CD14-positive monocyte (primary cell): Measurements from ENCODE around the gene DKK1. TPM values are rescaled to one million over a fixed set of nuclear protein-coding genes. Genes with fewer than 3 reads are reported as not detected.

Experiments
- DNase-seq, 3 donors: peaks; one replicate each; pipeline ENCODE4 v3.0.0-alpha.2; 2011 to 2022
- H2AFZ ChIP-seq: 2 replicates; pipeline ENCODE4 v1.6.0; 2012; ENCODE audit warnings: mild to moderate bottlenecking, low read depth, low read length, inconsistent platforms; ENCODE audit not compliant: insufficient read depth, poor library complexity, severe bottlenecking
- H3K27ac ChIP-seq, 2 donors: 1 replicate in 1 of 2; 2 replicates in 1 of 2; pipeline ENCODE4 v1.5.1; 2012 to 2013; ENCODE audit warnings: low read length in 2 of 2, control low read depth in 1 of 2, inconsistent platforms in 1 of 2, low read depth in 1 of 2, mild to moderate bottlenecking in 1 of 2
- H3K27me3 ChIP-seq, 2 donors: one replicate each; pipeline versions ENCODE4 v1.6.0 to v1.6.1; 2011 to 2013; ENCODE audit warnings: low read length in 2 of 2; ENCODE audit not compliant: control insufficient read depth in 2 of 2, insufficient read depth in 2 of 2
- H3K36me3 ChIP-seq, 2 donors: replicated peaks in 1 of 2; 1 replicate in 1 of 2; 2 replicates in 1 of 2; pipeline versions ENCODE4 v1.5.1 to v1.6.1; 2012 to 2013; ENCODE audit warnings: low read length in 2 of 2, control low read depth in 1 of 2, inconsistent platforms in 1 of 2, mild to moderate bottlenecking in 1 of 2; ENCODE audit not compliant: insufficient read depth in 2 of 2, control insufficient read depth in 1 of 2
- H3K4me1 ChIP-seq, 2 donors: 1 replicate in 1 of 2; 2 replicates in 1 of 2; pipeline versions ENCODE4 v1.5.1 to v1.6.1; 2012 to 2013; ENCODE audit warnings: low read length in 2 of 2, control low read depth in 1 of 2, inconsistent platforms in 1 of 2, mild to moderate bottlenecking in 1 of 2, moderate library complexity in 1 of 2; ENCODE audit not compliant: insufficient read depth in 2 of 2, control insufficient read depth in 1 of 2
- H3K4me2 ChIP-seq: replicated peaks from 2 replicates; pipeline ENCODE3; 2012; ENCODE audit warnings: low read length, moderate library complexity, mild to moderate bottlenecking; ENCODE audit not compliant: poor library complexity, severe bottlenecking; ENCODE audit errors: extremely low read depth
- H3K4me3 ChIP-seq, 3 experiments: fragments of 200-600 bp in 1 of 3; sonication (generic) in 1 of 3; replicated peaks in 1 of 3; 1 replicate in 2 of 3; 2 replicates in 1 of 3; pipeline ENCODE4 v1.5.1; 2011 to 2013; ENCODE audit warnings: low read length in 3 of 3, mild to moderate bottlenecking in 3 of 3, control low read depth in 2 of 3, low read depth in 2 of 3, inconsistent platforms in 1 of 3, moderate library complexity in 1 of 3
- H3K79me2 ChIP-seq: 2 replicates; pipeline ENCODE4 v1.6.0; 2012; ENCODE audit warnings: mild to moderate bottlenecking, control low read depth, inconsistent platforms, low read length, moderate library complexity; ENCODE audit not compliant: insufficient read depth
- H3K9ac ChIP-seq: 2 replicates; pipeline ENCODE4 v1.6.0; 2017; ENCODE audit warnings: low read length, mild to moderate bottlenecking; ENCODE audit not compliant: insufficient read depth, poor library complexity, severe bottlenecking
- H3K9me3 ChIP-seq, 2 donors: replicated peaks in 1 of 2; 1 replicate in 1 of 2; 2 replicates in 1 of 2; pipeline versions ENCODE4 v1.5.1 to v1.6.1; 2012 to 2013; ENCODE audit warnings: low read length in 2 of 2, control low read depth in 1 of 2; ENCODE audit not compliant: control insufficient read depth in 1 of 2, insufficient read depth in 1 of 2
- H4K20me1 ChIP-seq: 2 replicates; pipeline ENCODE4 v1.6.0; 2012; ENCODE audit warnings: mild to moderate bottlenecking, low read length, control low read depth, moderate library complexity; ENCODE audit not compliant: insufficient read depth
- H3K27ac Mint-ChIP-seq, 7 donors: one replicate each; pipeline ENCODE4 v1.8.0; 2020; ENCODE audit warnings: mild to moderate bottlenecking in 7 of 7, mixed read lengths in 7 of 7, moderate library complexity in 6 of 7, inconsistent platforms in 2 of 7
- H3K27me3 Mint-ChIP-seq, 3 donors: one replicate each; pipeline ENCODE4 v1.8.0; 2021 to 2022; ENCODE audit warnings: low read depth in 3 of 3, mild to moderate bottlenecking in 3 of 3, mixed read lengths in 3 of 3, moderate library complexity in 3 of 3, inconsistent platforms in 1 of 3
- H3K36me3 Mint-ChIP-seq, 2 donors: one replicate each; pipeline ENCODE4 v1.8.0; 2020; ENCODE audit warnings: mixed read lengths in 2 of 2, inconsistent platforms in 1 of 2, mild to moderate bottlenecking in 1 of 2
- H3K4me1 Mint-ChIP-seq: one replicate; pipeline ENCODE4 v1.8.0; 2020; ENCODE audit warnings: mild to moderate bottlenecking, mixed read lengths
- H3K4me3 Mint-ChIP-seq, 2 donors: one replicate each; pipeline ENCODE4 v1.8.0; 2020; ENCODE audit warnings: mild to moderate bottlenecking in 2 of 2, mixed read lengths in 2 of 2, moderate library complexity in 1 of 2
- H3K9me3 Mint-ChIP-seq, 7 donors: one replicate each; pipeline ENCODE4 v1.8.0; 2020 to 2022; ENCODE audit warnings: mixed read lengths in 7 of 7, mild to moderate bottlenecking in 6 of 7, moderate library complexity in 6 of 7, inconsistent platforms in 2 of 7
- WGBS: methylation state at CpG from one replicate; pipeline ENCODE4 v1.1.5; 2013; ENCODE audit warnings: missing lambda C conversion rate; ENCODE audit not compliant: insufficient coverage; 5-methylcytosine and 5-hydroxymethylcytosine counted together
- intact Hi-C, 2 donors: fragments of 100-400 bp; cut with micrococcal nuclease; formaldehyde crosslinking; loops; one replicate each; pipeline versions ENCODE4 v1.15.0 to v1.15.1; 2023
- polyA plus RNA-seq, 3 donors: library from polyadenylated mRNA; depleted of rRNA in 1 of 3; unstranded in 2 of 3; stranded (reverse) in 1 of 3; fragments of 300-500 nt in 2 of 3; fragments of >200 nt in 1 of 3; fragmentation: Illumina TruSeq in 2 of 3; gene quantifications; 1 replicate in 2 of 3; 2 replicates in 1 of 3; pipeline ENCODE4 v1.2.3, GENCODE V29; 2012 to 2021
- TF ChIP-seq, protein P1 (sequence below): fragments of 200-600 bp; IDR thresholded peaks from one replicate; pipeline ENCODE4 v1.8.0; 2022; ENCODE audit warnings: antibody characterized with exemption, mild to moderate bottlenecking

DKK1 gene
- polyA plus RNA-seq, 3 donors: not detected

DNA sequence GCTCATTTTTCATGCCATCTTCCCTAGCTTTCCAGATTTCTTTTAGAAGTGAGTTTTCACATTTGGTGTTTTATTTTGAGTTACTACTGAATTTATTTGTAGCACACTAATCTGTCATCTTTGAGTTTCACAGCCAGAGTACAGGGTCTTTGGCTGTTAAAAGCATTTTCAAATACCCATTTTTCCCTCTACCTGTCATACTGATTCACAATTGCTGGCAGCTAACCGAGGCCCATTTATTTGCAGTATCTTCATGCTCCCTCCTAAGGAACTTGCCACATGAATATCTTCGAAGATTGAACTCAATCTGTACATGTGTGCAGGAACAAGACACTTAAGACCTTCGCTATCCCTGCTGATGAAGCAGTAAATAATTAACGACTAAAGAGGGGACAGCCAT, 44.8 kb upstream of the DKK1 start:
- WGBS: 93% methylated on average over 3 of the region's 4 CpGs
- TF ChIP-seq, protein P1, sequence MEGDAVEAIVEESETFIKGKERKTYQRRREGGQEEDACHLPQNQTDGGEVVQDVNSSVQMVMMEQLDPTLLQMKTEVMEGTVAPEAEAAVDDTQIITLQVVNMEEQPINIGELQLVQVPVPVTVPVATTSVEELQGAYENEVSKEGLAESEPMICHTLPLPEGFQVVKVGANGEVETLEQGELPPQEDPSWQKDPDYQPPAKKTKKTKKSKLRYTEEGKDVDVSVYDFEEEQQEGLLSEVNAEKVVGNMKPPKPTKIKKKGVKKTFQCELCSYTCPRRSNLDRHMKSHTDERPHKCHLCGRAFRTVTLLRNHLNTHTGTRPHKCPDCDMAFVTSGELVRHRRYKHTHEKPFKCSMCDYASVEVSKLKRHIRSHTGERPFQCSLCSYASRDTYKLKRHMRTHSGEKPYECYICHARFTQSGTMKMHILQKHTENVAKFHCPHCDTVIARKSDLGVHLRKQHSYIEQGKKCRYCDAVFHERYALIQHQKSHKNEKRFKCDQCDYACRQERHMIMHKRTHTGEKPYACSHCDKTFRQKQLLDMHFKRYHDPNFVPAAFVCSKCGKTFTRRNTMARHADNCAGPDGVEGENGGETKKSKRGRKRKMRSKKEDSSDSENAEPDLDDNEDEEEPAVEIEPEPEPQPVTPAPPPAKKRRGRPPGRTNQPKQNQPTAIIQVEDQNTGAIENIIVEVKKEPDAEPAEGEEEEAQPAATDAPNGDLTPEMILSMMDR: no peak
- Mint-ChIP-seq H3K27me3 (no peaks in the 10 kb centered on the region), H3K4me3 (no peak overlapping the region), H3K9me3 (peaks cover 0 to 4% (median 0%) of the 10 kb centered on the region in 7 donors), H3K36me3 (no peaks in the 10 kb centered on the region), H3K27ac (no peak overlapping the region), H3K4me1 (no peaks in the 10 kb centered on the region)
- Histone ChIP-seq H3K9ac (no peak overlapping the region), H3K27ac (no peak overlapping the region), H3K4me1 (no peaks in the 10 kb centered on the region), H2AFZ (no peak overlapping the region), H4K20me1 (no peaks in the 10 kb centered on the region), H3K27me3 (no peaks in the 10 kb centered on the region), H3K9me3 (no peaks in the 10 kb centered on the region), H3K79me2 (no peaks in the 10 kb centered on the region), H3K4me3 (no peak overlapping the region), H3K4me2 (no peak overlapping the region), H3K36me3 (no peaks in the 10 kb centered on the region)
- DNase-seq: no peak
- intact Hi-C loops: no loop called here

DNA sequence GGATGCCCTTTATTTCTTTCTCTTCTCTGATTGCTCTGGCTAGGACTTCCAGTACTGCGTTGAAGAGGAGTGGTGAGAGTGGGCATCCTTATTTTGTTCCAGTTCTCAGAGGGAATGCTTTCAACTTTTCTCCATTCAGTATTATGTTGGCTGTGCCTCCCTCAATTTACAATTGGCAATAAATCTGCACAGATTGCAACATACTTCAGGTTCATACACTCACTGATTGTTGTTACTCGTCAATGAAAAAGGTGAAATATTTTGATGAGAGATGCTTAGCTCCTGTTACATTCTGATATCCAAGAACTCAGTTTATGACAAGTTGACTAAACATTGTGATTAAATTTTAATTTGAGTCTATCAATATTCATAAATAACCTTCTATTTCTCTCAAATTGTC, 37.9 kb upstream of the DKK1 start:
- Histone ChIP-seq H2AFZ (no peak overlapping the region), H3K36me3 (no peaks in the 10 kb centered on the region), H3K27ac (no peak overlapping the region), H4K20me1 (no peaks in the 10 kb centered on the region), H3K9me3 (no peaks in the 10 kb centered on the region), H3K4me3 (no peak overlapping the region), H3K4me1 (no peaks in the 10 kb centered on the region), H3K27me3 (no peaks in the 10 kb centered on the region), H3K79me2 (no peaks in the 10 kb centered on the region), H3K9ac (no peak overlapping the region), H3K4me2 (no peak overlapping the region)
- H3K4me3 Mint-ChIP-seq: no peak overlapping the region
- no CpG with 5 or more reads among the region's 2 CpGs for WGBS
- no peak overlapping the region for H3K27ac Mint-ChIP-seq
- DNase-seq: no peak
- H3K27me3 Mint-ChIP-seq: no peaks in the 10 kb centered on the region
- TF ChIP-seq, protein P1: no peak
- intact Hi-C loops: no loop called here
- no peaks in the 10 kb centered on the region for H3K4me1 Mint-ChIP-seq
- H3K9me3 Mint-ChIP-seq: peaks cover 0 to 10% (median 3%) of the 10 kb centered on the region in 7 donors
- no peaks in the 10 kb centered on the region for H3K36me3 Mint-ChIP-seq
